Stomach (tissue), 9 donors: Measurements from ENCODE around the gene CYP27C1. TPM values are rescaled to one million over a fixed set of nuclear protein-coding genes. Genes with fewer than 3 reads are reported as not detected.
A peak's percentile ranks its signal among the peaks of the same experiment; 100 is the strongest.
"Not testable (repeated sequence)": the region's sequence is repeated elsewhere in the genome, so short reads cannot be mapped to it uniquely, and the experiment has no call there.

Experiments used
- DNase-seq, 2 donors: peaks; one replicate each; pipeline versions ENCODE4 v3.0.0 to v3.0.0-alpha.2; 2013 to 2019
- H3K27ac ChIP-seq, 5 donors: fragments of 200-600 bp in 4 of 5; sonication (generic) in 4 of 5; one replicate each; pipeline ENCODE4 v1.5.1; 2013 to 2019; ENCODE audit warnings: mild to moderate bottlenecking in 1 of 5, moderate library complexity in 1 of 5
- H3K27me3 ChIP-seq, 3 donors: fragments of 200-600 bp; sonication (generic); one replicate each; pipeline ENCODE4 v1.5.1; 2017 to 2019; ENCODE audit warnings: mixed run types in 1 of 3
- H3K36me3 ChIP-seq, 4 donors: fragments of 200-600 bp; sonication (generic); 1 replicate in 3 of 4; 2 replicates in 1 of 4; pipeline ENCODE4 v1.5.1; 2016 to 2019
- H3K4me1 ChIP-seq, 4 donors: fragments of 200-600 bp; sonication (generic); one replicate each; pipeline ENCODE4 v1.5.1; 2016 to 2019
- H3K4me3 ChIP-seq, 4 donors: fragments of 200-600 bp; sonication (generic) in 3 of 4; one replicate each; pipeline ENCODE4 v1.5.1; 2016 to 2019; ENCODE audit warnings: mild to moderate bottlenecking in 1 of 4
- H3K9me3 ChIP-seq, 4 donors: fragments of 200-600 bp; sonication (generic); one replicate each; pipeline ENCODE4 v1.5.1; 2016 to 2019
- CTCF ChIP-seq, 7 experiments: fragments of 450-650 bp in 4 of 7; fragments of 200-600 bp in 3 of 7; sonication (generic) in 3 of 7; IDR thresholded peaks; one replicate each; pipeline ENCODE4 v1.5.1; 2016 to 2019; ENCODE audit warnings: antibody characterized with exemption in 7 of 7, control low read depth in 2 of 7, mild to moderate bottlenecking in 1 of 7
- EP300 ChIP-seq: sonication (generic); formaldehyde crosslinking; IDR thresholded peaks from one replicate; pipeline ENCODE4 v1.6.1; 2017; ENCODE audit warnings: antibody characterized with exemption
- POLR2A ChIP-seq, 4 donors: fragments of 450-650 bp; IDR thresholded peaks; one replicate each; pipeline ENCODE4 v1.6.1; 2016; ENCODE audit warnings: antibody characterized with exemption in 4 of 4, control low read depth in 2 of 4, mild to moderate bottlenecking in 1 of 4, moderate library complexity in 1 of 4
- POLR2AphosphoS5 ChIP-seq, 3 donors: sonication (generic); formaldehyde crosslinking; IDR thresholded peaks; one replicate each; pipeline ENCODE4 v1.6.1; 2016; ENCODE audit warnings: antibody characterized with exemption in 3 of 3
- WGBS, 5 donors: extraction: QIAGEN DNeasy Blood & Tissue Kit in 3 of 5; methylation state at CpG; one replicate each; pipeline versions ENCODE4 v1.1.5 to v1.1.7; 2013 to 2018; 5-methylcytosine and 5-hydroxymethylcytosine counted together
- intact Hi-C: fragments of 100-400 bp; cut with DNase I; formaldehyde crosslinking; loops from one replicate; pipeline ENCODE4 v1.15.1; 2023; ENCODE audit warnings: low total_unique reads
- polyA plus RNA-seq, 3 donors: library from polyadenylated mRNA; stranded (reverse); fragments of 200-250 nt; gene quantifications; one replicate each; pipeline ENCODE4 v1.2.3, GENCODE V29; 2013
- total RNA-seq, 5 donors: library from RNA; depleted of rRNA; stranded (reverse); fragments of >200 nt; gene quantifications; one replicate each; pipeline versions ENCODE4 v1.1.0 to v1.2.3, GENCODE V29; 2014 to 2016
- donor health status: healthy with polysubstance abuse.
- donor health status: Bipolar disorder and iron deficiency.
- donor health status: healthy.

Gene CYP27C1
- total and polyA plus RNA-seq, 8 donors, result 0.25 to 3.5 (median 0.40) TPM; not detected in 4

GRCh38 chr2:127163921-127164320 is 56.2 kb downstream of the CYP27C1 start:
- no peak overlapping the region for H3K4me3 ChIP-seq
- WGBS, 5 donors, result 50 to 61% (median 55%) methylated on average over 3 of the region's 3 CpGs
- TF ChIP-seq POLR2AphosphoS5 (IDR thresholded peaks at IDR 0.05), result no peak
- no peak for TF ChIP-seq EP300
- no peak for TF ChIP-seq CTCF (IDR thresholded peaks at IDR 0.05)
- no peak for TF ChIP-seq POLR2A (IDR thresholded peaks at IDR 0.05)
- H3K36me3 ChIP-seq, result no peaks in the 10 kb centered on the region
- no peak for DNase-seq
- H3K27me3 ChIP-seq, result no peaks in the 10 kb centered on the region
- intact Hi-C loops, result no loop called here
- H3K9me3 ChIP-seq, result no peaks in the 10 kb centered on the region
- H3K27ac ChIP-seq, result no peak overlapping the region
- no peaks in the 10 kb centered on the region for H3K4me1 ChIP-seq

GRCh38 chr2:127163090-127163406 is 57.1 kb downstream of the CYP27C1 start:
- H3K36me3 ChIP-seq, DNase-seq, H3K4me3 ChIP-seq, H3K9me3 ChIP-seq, H3K4me1 ChIP-seq, H3K27ac ChIP-seq, H3K27me3 ChIP-seq, intact Hi-C loops: not testable (repeated sequence)
- WGBS, 5 donors, result 91 to 98% (median 93%) methylated on average over 7 of the region's 7 CpGs

- Histone ChIP-seq H3K36me3 (no peaks in the 10 kb centered on the region), H3K27me3 (no peaks in the 10 kb centered on the region), H3K4me1 (no peaks in the 10 kb centered on the region), H3K4me3 (no peak overlapping the region), H3K27ac (no peak overlapping the region), H3K9me3 (no peaks in the 10 kb centered on the region)
- 90 to 95% (median 94%) methylated on average over 6 to 7 of the region's 7 CpGs for WGBS, 5 donors
- TF ChIP-seq CTCF (IDR thresholded peaks at IDR 0.05) (no peak), POLR2A (IDR thresholded peaks at IDR 0.05) (no peak), EP300 (no peak), POLR2AphosphoS5 (IDR thresholded peaks at IDR 0.05) (no peak)
- no peak for DNase-seq
- intact Hi-C loops, result no loop called here
Measured at GRCh38 chr2:127162261-127163089, 57.6 kb downstream of the CYP27C1 start.

DNA sequence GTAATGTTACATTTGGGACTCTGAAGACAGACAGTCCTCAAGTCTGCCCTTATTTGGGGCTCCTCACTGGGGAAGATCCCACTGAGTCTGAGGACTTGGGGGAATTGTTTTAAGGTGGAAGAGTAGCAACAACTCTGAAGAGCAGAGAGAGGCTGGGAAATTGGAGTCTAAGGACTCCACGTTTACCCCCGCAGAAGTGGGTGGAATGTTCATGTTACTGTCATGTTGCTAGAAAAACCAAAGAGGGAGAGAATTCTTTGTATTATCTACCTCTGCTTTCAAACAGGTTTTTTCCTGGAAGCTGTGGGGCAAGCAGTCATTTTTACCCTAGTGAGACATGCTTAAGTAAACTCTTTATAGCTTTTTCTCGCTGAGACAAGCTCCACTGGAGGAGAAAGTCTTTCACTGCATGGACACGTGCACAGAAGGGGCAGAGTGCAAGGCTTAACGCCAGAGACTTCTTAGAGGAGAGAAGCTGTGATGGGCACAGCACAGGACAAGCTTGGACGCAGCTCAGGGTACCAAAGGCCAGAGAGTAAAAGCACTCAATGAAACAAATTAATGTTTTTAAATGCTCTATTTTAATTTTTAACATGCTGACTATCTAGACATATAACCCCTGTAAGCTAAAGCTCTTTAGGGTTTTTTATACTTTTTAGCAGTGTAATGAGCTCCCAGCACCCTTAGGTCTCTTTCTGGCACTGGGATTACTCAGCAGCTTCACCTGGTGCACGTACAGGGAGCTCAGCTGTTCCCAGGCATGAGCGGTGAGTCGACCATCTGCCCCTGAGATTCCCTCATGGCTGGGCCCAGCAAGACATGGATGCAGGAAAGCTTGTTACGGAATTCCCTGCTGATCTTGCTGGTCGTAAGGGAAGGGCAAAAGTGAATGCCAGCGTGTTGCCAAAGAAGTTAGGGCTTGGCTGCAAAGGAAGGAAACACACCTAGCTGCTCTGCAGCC is 58.6 kb downstream of the CYP27C1 start:
- Histone ChIP-seq H3K4me3 (no peak overlapping the region), H3K27ac (no peak overlapping the region), H3K4me1 (no peaks in the 10 kb centered on the region), H3K36me3 (no peaks in the 10 kb centered on the region), H3K9me3 (no peaks in the 10 kb centered on the region), H3K27me3 (no peaks in the 10 kb centered on the region)
- intact Hi-C loops, result no loop called here
- peak in 1 of 2 donors; percentile 59 for DNase-seq
- 53 to 58% (median 55%) methylated on average over 12 of the region's 12 CpGs for WGBS, 5 donors
- TF ChIP-seq EP300 (no peak), POLR2A (IDR thresholded peaks at IDR 0.05) (no peak), POLR2AphosphoS5 (IDR thresholded peaks at IDR 0.05) (no peak), CTCF (IDR thresholded peaks at IDR 0.05) (no peak)
